ENCODE results near the gene ZNF664. TPM values are rescaled to one million over a fixed set of nuclear protein-coding genes. Genes with fewer than 3 reads are reported as not detected.

The ZNF664 gene
- polyA plus RNA-seq, 3 donors: 1.5 to 20.9 (median 2.7) TPM

DNA sequence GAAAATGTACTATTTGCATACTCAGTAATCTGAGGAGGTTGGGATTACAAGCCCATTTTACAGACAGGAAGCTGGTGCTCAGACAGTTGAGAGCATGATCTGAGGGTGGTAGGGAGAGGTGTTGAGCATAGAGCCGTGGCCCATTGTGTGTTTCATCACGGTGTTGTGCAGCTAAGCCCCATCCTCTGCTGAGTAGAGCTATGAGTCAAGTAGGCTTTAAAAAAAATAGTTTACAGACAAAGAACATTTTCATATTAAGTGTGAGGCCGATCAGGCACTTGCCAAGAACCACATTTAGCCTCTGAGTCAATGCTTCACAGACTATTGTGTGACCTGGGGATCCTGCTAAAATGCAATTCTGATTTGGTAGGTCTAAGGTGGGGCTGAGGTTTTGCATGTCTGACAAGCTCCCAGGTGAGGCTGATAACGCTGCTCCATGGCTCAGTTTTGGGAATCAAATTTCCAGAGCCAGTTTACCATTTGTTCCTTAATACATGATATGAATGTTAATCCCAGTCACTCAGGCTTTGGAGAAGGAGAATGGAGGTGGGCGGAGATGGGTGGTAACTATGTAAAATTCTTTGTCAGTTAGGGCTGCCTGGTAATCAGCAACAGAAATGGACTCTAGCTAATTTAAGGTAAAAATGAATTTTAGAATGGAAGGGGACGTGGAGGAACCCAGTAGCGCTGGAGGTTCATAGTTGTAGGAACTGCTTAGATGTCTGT lies 22.2 kb downstream of the ZNF664 start:
- Histone ChIP-seq H3K4me1 (ENCODE audit: control insufficient read depth in 1 of 2, insufficient read depth in 2 of 2, low read length in 2 of 2) (peaks cover 0 to 7% of the 10 kb centered on the region in 2 donors), H3K79me2 (ENCODE audit: insufficient read depth, low read length) (no peaks in the 10 kb centered on the region), H2AFZ (ENCODE audit: insufficient read depth, low read depth, low read length, poor library complexity, severe bottlenecking) (no peak overlapping the region), H3K9me3 (replicated peaks in 1 of 2; ENCODE audit: control insufficient read depth in 1 of 2, insufficient read depth in 1 of 2, low read length in 2 of 2) (no peaks in the 10 kb centered on the region), H3K4me3 (replicated peaks in 1 of 3; ENCODE audit: low read depth in 2 of 3, low read length in 3 of 3) (no peak overlapping the region), H4K20me1 (ENCODE audit: insufficient read depth, low read length) (no peaks in the 10 kb centered on the region), H3K27me3 (ENCODE audit: control insufficient read depth in 2 of 2, insufficient read depth in 2 of 2, low read length in 2 of 2) (no peaks in the 10 kb centered on the region), H3K36me3 (replicated peaks in 1 of 2; ENCODE audit: control insufficient read depth in 1 of 2, insufficient read depth in 2 of 2, low read length in 2 of 2) (peaks cover 10 to 65% of the 10 kb centered on the region in 2 donors), H3K27ac (ENCODE audit: low read depth in 1 of 2, low read length in 2 of 2) (no peak overlapping the region), H3K4me2 (replicated peaks; ENCODE audit: extremely low read depth, low read length, poor library complexity, severe bottlenecking) (no peak overlapping the region), H3K9ac (ENCODE audit: insufficient read depth, low read length, poor library complexity, severe bottlenecking) (no peak overlapping the region)
- intact Hi-C loops (cut with micrococcal nuclease): no loop called here
- peaks cover 3% of the 10 kb centered on the region for H3K4me1 Mint-ChIP-seq
- no peak overlapping the region for H3K4me3 Mint-ChIP-seq
- H3K27me3 Mint-ChIP-seq (ENCODE audit: low read depth in 3 of 3): no peaks in the 10 kb centered on the region
- H3K9me3 Mint-ChIP-seq: no peaks in the 10 kb centered on the region
- TF ChIP-seq, protein P1, sequence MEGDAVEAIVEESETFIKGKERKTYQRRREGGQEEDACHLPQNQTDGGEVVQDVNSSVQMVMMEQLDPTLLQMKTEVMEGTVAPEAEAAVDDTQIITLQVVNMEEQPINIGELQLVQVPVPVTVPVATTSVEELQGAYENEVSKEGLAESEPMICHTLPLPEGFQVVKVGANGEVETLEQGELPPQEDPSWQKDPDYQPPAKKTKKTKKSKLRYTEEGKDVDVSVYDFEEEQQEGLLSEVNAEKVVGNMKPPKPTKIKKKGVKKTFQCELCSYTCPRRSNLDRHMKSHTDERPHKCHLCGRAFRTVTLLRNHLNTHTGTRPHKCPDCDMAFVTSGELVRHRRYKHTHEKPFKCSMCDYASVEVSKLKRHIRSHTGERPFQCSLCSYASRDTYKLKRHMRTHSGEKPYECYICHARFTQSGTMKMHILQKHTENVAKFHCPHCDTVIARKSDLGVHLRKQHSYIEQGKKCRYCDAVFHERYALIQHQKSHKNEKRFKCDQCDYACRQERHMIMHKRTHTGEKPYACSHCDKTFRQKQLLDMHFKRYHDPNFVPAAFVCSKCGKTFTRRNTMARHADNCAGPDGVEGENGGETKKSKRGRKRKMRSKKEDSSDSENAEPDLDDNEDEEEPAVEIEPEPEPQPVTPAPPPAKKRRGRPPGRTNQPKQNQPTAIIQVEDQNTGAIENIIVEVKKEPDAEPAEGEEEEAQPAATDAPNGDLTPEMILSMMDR (IDR thresholded peaks at IDR 0.05): no peak
- DNase-seq: no peak
- no peak overlapping the region for H3K27ac Mint-ChIP-seq
- H3K36me3 Mint-ChIP-seq: peaks cover 41 to 42% of the 10 kb centered on the region in 2 donors
- 95% methylated on average over 4 of the region's 7 CpGs for WGBS (ENCODE audit: insufficient coverage)

DNA sequence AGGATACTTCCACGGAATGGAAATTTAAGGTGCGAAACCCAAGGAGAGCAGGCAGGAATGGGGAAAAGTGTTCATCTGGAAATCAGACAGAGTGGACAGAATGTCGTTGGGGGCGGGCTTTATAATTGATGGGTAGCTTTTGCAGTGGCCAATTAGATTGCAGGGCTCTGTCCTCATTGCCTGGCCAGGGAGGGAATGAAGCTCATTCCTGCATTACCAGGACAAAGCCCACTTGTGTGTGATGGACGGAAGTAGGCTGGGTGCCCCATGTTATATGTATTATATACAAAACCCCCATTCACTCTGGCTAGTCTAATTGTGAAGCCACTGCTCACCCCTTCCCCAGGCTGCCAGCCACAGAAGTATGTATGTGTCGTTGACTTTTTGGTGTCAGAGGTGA lies 23.6 kb downstream of the ZNF664 start:
- H3K27me3 Mint-ChIP-seq (ENCODE audit: low read depth in 3 of 3): no peaks in the 10 kb centered on the region
- H3K9ac ChIP-seq (ENCODE audit: insufficient read depth, low read length, poor library complexity, severe bottlenecking): no peak overlapping the region
- TF ChIP-seq, protein P1 (IDR thresholded peaks at IDR 0.05): no peak
- H3K4me3 ChIP-seq (replicated peaks in 1 of 3; ENCODE audit: low read depth in 2 of 3, low read length in 3 of 3): no peak overlapping the region
- H4K20me1 ChIP-seq (ENCODE audit: insufficient read depth, low read length): no peaks in the 10 kb centered on the region
- no peaks in the 10 kb centered on the region for H3K79me2 ChIP-seq (ENCODE audit: insufficient read depth, low read length)
- no peak overlapping the region for H3K27ac ChIP-seq (ENCODE audit: low read depth in 1 of 2, low read length in 2 of 2)
- WGBS (ENCODE audit: insufficient coverage): 100% methylated on average over 4 of the region's 6 CpGs
- no peaks in the 10 kb centered on the region for H3K9me3 ChIP-seq (replicated peaks in 1 of 2; ENCODE audit: control insufficient read depth in 1 of 2, insufficient read depth in 1 of 2, low read length in 2 of 2)
- intact Hi-C loops (cut with micrococcal nuclease): no loop called here
- H3K36me3 Mint-ChIP-seq: peaks cover 31 to 40% of the 10 kb centered on the region in 2 donors
- no peaks in the 10 kb centered on the region for H3K4me1 Mint-ChIP-seq
- H3K27me3 ChIP-seq (ENCODE audit: control insufficient read depth in 2 of 2, insufficient read depth in 2 of 2, low read length in 2 of 2): no peaks in the 10 kb centered on the region
- H3K4me1 ChIP-seq (ENCODE audit: control insufficient read depth in 1 of 2, insufficient read depth in 2 of 2, low read length in 2 of 2): no peaks in the 10 kb centered on the region
- H3K4me3 Mint-ChIP-seq: no peak overlapping the region
- peaks cover 12 to 65% of the 10 kb centered on the region in 2 donors for H3K36me3 ChIP-seq (replicated peaks in 1 of 2; ENCODE audit: control insufficient read depth in 1 of 2, insufficient read depth in 2 of 2, low read length in 2 of 2)
- H3K27ac Mint-ChIP-seq: peak overlapping the region in 1 of 7 donors; percentile 28
- H3K4me2 ChIP-seq (replicated peaks; ENCODE audit: extremely low read depth, low read length, poor library complexity, severe bottlenecking): no peak overlapping the region
- DNase-seq: no peak
- no peaks in the 10 kb centered on the region for H3K9me3 Mint-ChIP-seq
- no peak overlapping the region for H2AFZ ChIP-seq (ENCODE audit: insufficient read depth, low read depth, low read length, poor library complexity, severe bottlenecking)
